SHP77 (cell line): Measurements from ENCODE around the gene MIAT.
A peak's percentile ranks its signal among the peaks of the same experiment; 100 is the strongest.

Experiments
- DNase-seq, 2 experiments: peaks; one replicate each; lab custom pipeline; 2025; lab: John Stamatoyannopoulos, UW

The MIAT gene

GRCh38 chr22:26632422-26633155, 24.8 kb upstream of the MIAT start:
- no peak for DNase-seq

DNA sequence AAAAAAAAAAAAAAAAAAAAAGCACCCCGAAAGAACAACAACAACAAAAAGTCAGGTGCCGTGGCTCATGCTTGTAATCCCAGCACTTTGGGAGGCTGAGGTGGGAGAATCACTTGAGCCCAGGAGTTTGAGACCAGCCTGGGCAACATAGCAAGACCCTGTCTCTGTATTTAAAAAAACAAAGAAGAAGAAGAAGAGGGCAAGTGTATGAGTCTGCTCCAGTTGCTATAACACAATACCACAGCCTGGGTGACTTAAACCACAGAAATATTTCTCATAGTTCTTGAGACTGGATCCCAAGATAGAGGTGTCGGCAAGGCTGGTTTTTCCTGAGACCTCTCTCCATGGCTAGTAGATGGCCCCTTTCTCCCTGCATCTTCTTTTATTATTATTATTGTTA, 23.2 kb upstream of the MIAT start:
- DNase-seq: no peak

DNA sequence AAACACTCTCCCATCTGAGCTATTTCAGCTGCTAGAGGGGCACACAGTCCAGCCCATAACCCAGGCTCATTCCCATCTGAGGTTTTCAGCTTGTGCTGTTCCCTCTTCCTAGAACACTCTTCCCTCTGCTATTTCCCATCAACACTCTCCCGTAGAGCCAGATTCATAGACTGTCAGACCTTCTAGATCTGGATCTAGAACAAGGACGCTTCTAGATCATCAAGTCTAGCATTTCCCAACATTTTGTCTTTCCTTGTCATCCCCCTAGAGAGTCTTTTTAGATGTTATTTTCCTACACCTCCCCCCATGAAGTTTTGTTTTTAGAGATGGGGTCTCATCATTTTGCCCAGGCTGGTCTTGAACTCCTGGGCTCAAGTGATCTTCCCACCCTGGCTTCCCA, 22.3 kb upstream of the MIAT start:
- no peak for DNase-seq

GRCh38 chr22:26636296-26636695, 21.1 kb upstream of the MIAT start:
- DNase-seq: no peak

DNA sequence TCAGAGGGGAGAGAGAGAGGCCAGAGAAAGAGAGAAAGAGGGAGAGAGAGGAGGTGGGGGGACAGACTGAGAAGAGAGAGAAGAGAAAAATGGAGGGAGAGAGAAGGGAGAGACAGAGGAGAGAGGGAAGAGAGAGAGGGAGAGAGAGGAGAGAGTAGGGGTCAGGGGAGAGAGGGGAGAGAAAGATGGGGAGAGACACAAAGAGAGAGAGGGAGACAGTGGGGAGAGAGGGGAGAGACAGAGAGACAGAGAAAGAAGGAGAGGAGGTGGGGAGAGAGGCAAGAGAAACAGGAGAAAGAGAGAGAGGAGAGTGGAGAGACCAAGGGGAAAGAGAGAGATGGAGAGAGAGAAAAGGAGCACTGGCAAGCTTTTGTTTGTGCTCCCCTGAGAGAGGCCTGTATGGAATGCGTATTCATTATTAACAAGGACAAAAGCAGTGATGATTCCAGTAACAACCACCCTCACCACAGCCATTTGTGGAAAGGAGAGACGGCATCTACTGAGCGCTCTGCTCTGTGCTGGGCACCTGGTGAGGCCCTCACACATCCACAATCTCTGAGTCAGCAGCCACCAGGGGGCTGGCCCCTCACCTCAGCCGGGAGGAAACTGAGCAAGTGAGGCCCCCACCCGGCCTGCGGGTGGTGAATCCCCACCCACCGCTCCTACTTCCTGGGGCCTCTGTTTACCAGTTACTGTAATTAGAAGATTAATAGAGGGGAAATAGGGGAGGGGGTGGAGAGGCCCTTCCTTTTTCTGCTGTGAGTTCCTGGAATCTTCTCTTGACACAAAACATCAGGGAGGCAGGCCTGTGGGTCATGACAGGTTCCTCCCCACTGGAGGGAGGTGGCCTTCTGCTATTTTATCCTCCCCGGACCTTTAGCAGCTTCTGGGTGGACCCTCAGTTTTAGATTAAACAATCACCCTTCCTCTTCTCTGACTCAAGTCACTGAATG, 14.6 kb upstream of the MIAT start:
- peak in 1 of 2 experiments; percentile 24 for DNase-seq

DNA sequence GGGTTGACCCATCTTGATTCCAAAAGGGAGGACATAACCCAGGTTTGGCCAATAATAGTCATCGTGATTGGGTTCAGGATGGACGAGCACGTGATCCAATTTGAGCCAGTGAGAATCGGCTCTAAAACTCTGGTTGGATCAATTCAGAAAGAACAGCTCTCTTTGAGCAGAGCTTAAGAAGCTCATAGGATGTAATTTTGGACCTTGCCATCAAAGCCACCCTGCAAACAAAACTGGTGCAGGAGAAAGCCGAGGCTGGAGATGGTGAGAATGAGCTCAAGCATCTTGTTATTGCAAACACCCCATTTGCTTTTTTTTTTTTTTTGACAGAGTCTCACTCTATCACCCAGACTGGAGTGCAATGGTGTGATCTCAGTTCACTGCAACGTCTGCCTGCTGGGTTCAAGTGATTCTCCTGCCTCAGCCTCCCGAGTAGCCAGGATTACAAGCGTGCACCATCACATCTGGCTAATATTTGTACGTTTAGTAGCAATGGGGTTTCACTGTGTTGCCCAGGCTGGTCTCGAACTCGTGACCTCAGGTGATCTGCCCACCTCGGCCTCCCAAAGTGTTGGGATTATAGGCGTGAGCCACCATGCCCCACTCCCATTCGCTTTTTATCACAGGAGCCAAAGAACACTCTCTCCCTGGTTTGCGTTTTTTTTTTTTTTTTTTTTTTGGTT, 13.8 kb upstream of the MIAT start:
- DNase-seq: no peak

GRCh38 chr22:26646158-26646557, 11.2 kb upstream of the MIAT start:
- DNase-seq: no peak

DNA sequence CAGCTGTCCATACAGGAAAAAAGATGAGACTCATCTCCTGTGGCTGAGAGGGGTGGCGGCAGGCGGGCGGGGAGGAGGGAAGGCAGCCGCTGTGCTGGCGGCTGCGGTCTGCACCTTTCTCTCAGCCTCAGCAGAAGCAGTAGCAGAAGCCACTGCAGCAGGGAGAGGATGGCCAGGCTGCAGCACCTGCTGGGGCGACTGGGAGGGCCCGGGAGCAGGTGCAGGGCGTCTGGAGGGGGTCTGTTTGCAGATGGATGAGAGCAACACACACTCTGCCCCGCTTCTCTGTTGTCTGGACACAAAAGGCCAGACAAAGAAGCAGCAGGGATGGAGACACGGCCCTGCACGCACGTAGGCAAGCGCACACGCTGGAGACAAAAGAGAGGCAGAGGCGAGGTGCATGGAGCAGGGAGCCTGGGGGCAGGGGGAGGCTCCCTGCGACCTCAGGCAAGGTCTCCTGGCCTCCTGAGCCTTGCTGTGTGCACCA, 9.3 kb upstream of the MIAT start:
- peak; percentile 97 to 98 for DNase-seq

DNA sequence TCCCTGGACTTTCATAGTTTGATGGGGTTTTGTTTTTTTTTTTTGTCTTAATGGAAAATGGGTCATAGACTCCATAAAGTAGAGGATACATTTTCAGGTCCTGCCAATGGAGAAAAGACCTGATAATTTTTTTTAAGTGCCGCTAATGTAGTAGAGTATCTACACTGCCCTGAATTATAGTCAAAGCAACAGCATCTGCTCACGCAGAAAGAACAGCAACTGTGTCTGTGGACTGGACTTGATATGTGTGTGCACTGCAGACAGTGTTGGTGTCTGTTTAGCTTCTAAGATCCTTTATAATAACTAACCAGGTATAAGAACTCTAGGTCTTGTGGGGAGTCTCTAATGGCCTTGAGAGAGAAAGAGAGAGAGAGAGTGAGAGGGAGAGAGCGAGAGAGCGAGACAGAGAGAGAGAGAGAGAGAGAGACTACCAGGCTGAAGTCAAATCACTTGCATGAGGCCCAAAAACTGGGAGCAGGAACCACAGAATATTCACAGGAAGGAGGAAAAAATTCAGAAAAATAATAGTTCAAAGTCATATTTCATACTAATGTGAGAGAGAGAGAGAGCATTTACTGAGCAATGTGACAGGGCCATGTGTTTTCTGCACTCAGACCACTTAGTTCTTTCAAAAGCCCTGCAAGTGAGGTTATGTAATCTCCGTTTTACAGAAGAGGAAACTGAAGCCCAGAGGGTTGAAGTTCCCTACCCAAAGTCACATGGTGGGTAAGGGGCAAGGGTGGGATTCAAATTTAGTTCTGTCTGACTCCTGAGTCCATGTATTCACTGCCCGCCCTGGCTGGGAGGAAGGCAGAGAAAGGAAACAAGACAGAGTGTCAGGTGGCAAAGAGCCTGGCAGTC, 8.6 kb upstream of the MIAT start:
- no peak for DNase-seq

GRCh38 chr22:26650722-26651421, 6.5 kb upstream of the MIAT start:
- no peak for DNase-seq

DNA sequence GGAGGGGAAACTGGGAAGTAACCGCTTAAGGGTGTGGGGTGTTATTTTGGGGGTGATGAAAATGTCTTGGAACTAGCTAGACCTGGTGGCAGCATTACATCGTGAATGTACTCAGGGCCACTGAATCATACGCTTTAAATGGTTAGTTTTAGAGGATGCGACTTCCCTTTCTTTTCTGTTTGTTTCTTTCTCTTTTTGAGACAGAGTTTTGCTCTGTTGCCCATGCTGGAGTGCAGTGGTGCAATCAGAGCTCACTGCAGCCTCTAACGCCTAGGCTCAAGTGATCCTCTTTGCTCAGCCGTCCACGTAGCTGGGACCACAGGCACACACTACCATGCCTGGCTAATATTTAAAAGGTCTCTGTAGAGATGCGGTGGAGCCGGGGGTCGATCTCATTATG, 5.6 kb upstream of the MIAT start:
- DNase-seq: no peak

DNA sequence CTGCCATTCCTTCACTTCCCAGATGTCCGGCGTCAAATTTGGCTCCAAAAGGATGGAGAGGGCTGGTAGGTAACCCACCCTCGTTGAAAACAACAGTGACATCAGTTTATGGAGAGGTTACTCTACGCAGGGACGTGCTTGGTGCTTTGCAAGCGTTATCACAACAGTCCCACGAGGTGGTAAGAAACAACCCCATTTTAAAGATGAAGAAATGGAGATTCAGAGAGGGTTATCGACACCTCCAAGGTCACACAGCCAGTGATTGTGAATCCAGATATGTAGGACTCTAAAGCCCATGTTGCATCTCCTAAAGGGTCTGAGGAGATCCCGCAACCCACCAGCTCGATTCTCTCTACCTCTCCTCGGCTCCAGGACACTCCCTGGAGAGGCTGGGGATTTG, 773 bp downstream of the MIAT start:
- DNase-seq: no peak

- peak; percentile 95 for DNase-seq
These were observed 1.5 kb downstream of the MIAT start for GRCh38 chr22:26658671-26659478.

- DNase-seq: no peak
These were observed 3.0 kb downstream of the MIAT start for GRCh38 chr22:26660356-26660755.

DNA sequence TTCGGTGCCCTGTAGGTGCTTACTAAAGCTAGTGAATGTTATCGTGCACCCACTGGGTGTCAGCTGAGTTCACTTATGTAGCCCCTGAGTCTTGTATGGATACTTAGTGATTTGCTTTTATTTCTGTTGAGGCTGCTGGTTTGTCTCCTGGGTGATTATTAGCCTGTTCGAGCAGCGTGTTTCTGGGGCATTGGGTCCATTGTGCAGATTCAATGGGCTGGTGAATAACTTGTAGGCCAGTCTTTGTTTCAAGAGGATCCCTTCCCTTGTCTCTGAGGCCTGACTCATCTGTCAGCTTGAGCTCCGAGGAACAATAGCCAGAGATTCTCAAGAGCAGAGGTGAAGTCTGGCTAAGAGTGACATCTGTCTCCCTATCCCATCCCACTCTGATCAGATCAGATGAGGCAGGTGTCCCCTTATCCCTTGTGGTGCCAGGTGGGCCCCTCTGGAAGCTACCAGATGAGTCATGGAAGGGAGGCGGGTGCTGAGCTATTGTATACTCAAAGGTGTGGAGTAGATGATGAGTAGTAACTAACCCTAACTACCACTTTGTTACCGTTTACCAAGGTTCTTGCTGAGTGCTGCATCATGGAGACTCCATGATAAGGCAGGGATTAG, 3.7 kb downstream of the MIAT start:
- peak; percentile 52 to 64 for DNase-seq

- no peak for DNase-seq
These were observed 4.8 kb downstream of the MIAT start for GRCh38 chr22:26662160-26662559.

DNA sequence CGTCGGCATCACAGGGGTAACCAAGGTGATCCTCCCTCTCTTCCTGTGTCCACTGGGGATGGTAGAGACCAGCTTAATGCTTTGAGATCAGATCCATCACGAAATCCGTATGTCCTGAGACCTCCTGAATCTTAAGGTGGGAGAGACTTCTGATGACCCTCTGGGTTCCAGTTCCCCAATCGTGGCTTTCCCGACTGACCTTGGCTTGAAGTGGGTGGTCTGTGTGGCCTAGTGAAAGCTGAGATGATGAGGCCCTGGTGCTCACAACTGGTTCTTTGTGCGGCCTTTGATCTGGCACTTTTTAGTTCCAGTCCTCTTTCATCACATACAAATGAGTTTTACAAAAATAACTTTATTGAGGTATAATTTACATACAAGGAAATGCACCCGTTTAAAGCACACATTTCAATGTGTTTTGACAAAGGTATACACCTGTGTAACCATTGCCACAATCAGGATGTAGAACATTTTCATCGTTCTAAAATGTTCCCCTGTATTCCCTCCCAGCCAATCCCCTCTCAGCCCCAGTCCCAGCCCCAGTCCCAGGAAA, 6.1 kb downstream of the MIAT start:
- DNase-seq: no peak

DNA sequence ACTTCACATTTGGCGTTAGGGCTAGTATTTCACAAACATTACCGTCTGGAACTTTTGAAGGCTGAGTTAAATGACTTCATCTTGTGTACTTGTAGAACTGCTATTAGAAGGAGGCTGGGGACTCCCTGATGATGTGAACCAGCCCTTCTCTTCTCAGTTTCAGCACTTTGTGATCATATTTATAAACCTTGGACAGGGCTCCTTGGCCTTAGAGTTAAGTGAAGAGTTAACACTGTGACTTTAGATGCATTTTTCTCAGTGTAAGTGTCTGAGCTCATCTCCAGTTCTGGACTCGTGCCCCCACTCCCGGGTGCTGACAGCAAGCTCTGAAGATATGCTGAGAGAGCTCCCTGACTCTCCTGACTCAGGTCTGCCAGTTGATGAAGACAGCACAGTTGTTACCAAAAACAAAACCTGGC, 8.4 kb downstream of the MIAT start:
- no peak for DNase-seq

GRCh38 chr22:26667140-26667539, 9.8 kb downstream of the MIAT start:
- no peak for DNase-seq
